ENCODE data around the gene WLS.

The WLS gene

GRCh38 chr1:68129536-68130250 lies 102.6 kb downstream of the WLS start:
- no peak for DNase-seq

GRCh38 chr1:68128820-68129219 lies 103.5 kb downstream of the WLS start:
- DNase-seq = no peak

DNA sequence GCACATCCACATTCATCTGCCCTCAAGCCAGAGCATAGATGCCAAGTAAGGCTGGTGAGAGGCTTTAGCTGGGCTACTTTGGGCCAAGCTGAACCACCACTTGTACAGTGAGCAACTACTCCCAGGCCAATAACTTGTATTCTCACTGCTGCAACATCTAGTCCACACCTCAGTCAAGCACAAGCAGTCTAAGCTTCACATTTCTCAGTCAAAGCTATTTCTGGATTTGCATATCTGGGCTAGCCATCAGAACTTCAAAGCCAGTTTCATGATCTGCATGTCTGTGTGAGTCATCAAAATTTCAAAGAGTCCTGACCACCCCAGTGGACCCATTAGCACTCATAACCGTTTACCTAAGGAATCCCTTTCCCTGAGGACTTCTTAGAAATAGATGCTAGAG lies 104.2 kb downstream of the WLS start:
- DNase-seq = no peak

GRCh38 chr1:68121536-68121935 lies 110.8 kb downstream of the WLS start:
- DNase-seq = no peak

GRCh38 chr1:68120136-68120791 lies 112.1 kb downstream of the WLS start:
- DNase-seq = peak; percentile 29

DNA sequence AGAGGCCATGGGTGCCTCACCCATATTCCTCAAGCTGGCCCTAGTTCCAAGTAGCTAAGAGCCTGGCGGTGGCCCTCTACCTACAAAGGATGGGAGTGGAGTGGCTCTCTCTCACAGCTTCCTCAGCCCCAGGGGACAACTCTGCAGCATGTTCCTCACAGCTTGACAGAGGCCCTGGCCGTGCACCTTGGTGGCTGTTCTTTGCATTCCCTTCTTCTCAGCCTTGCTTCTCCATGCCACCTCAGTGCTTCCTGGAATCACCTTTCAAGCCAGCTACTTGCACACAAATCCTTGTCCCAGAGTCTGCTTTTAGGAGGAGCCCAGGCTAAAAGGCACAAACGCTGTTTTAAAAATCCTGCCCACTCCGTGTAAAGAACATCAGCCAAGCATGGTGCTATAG lies 112.9 kb downstream of the WLS start:
- no peak for DNase-seq

- no peak for DNase-seq
These were observed 114.9 kb downstream of the WLS start for GRCh38 chr1:68117416-68117815.

DNA sequence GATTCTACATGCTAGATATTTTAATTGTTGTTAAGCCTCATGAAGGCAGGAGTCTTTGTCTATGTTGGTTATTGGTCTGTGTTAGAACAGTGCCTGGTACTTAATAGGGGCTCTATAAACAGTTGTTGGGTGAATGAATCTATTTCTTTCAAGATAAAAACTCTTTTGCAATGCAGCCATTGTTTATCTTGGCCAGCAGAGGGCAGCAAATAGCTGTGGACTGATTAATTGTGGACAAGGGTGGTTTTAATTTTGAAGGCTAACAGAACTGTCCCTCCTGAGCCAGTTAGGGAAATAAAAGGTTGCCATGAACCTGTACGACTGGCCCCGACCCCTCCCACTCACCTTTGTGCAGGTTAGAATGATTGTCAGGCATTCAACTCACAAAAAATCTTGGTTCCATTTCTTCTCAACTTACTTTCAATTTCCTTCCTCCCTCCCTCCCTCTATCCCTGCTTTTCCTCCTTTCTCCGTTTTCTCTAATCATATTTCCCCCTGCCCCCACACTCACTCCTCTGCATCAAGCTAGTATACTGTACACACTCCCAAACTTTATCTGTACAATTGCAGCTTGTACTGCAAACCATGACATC lies 115.6 kb downstream of the WLS start:
- DNase-seq = peak; percentile 33

- DNase-seq = no peak
These were observed 117.0 kb downstream of the WLS start for GRCh38 chr1:68115308-68115707.

GRCh38 chr1:68113966-68114365 lies 118.4 kb downstream of the WLS start:
- DNase-seq = no peak

- DNase-seq = no peak
These were observed 119.5 kb downstream of the WLS start for GRCh38 chr1:68112835-68113243.

GRCh38 chr1:68111519-68112436 lies 120.5 kb downstream of the WLS start:
- peak; percentile 42 for DNase-seq

- DNase-seq = no peak
These were observed 124.6 kb downstream of the WLS start for GRCh38 chr1:68107771-68108170.

- no peak for DNase-seq
These were observed 128.3 kb downstream of the WLS start for GRCh38 chr1:68103884-68104554.

DNA sequence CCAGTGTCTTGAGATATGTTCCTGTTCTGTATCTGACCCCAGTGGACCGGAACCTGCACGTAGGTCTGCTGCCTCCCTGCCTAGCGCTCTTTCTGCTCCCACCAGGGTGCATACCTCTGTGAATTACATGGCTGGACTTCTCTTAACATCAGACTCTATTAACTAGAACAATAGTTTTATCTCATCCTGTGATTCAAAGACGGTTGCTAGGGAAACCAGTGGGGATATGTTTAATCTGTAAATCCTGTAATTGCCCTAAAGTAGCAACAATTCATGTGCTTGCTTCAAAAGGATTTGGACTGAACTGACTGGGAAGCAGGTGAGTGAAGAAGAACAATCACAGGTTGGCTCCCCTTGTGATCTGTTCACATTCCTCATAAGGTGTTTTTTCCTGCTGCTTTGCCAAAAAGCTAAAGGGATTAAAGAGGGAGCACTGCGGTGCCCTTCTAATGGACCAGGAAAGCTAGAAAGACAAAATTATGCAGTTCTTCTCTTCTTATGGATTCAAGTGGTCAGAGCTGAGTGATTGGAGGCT lies 129.2 kb downstream of the WLS start:
- DNase-seq = no peak

DNA sequence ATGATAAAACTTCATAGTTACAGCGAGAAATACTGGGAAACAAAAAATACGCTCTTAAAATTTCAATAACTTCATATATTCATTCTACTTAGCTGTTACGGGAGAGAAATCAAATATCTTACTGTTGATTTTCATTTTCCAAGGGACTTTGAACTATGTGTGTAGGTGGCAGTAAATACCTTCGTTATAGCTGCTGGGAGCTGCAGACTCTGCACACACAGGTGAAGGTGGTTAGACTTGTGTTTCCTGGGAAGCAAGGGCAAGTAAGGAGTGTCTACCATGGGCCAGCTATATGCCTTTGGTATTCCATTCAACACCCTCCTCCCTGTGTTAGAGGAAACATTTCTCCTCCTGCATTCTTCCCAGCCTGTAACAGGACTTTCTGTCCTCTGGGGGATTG lies 130.5 kb downstream of the WLS start:
- no peak for DNase-seq

GRCh38 chr1:68100571-68100970 lies 131.8 kb downstream of the WLS start:
- DNase-seq = no peak

DNA sequence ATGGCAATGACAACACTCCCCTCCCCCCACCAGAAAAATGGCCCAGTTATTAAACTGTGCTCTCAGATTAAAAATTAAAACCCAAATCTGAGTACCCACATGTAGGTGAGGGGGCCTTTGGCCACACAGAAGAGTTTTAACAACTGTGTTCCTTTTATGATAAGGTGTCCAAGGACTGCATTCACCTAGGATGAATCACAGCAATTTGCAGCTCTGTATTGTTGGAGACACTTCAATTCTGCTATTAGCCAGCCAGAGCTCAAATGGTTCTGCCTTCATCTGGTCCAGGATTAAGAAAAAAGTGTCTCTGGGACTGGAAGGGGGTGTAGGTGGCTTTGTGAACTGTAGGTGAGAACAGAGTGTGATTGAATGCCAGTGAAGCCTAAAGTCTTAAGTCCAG lies 138.6 kb downstream of the WLS start:
- DNase-seq = no peak

DNA sequence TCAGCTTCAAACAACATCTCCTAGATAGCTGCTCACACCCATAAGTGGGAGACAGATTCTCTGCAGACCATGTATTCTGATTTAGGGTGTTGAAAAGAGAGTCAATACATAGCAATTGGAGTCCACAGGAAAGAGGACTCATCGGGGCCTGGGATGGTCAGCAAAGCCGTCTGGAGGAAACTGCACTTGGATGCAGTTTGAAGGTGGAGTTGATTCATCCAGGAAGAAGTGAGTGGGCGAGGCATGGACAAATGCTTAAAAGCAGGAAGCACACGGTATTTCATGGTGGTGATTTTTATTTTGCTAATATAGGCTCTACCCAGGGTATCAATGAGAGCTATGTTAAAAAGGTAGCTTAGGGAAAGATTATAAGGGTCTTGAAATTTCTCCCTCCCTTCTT lies 145.1 kb downstream of the WLS start:
- DNase-seq = no peak

DNA sequence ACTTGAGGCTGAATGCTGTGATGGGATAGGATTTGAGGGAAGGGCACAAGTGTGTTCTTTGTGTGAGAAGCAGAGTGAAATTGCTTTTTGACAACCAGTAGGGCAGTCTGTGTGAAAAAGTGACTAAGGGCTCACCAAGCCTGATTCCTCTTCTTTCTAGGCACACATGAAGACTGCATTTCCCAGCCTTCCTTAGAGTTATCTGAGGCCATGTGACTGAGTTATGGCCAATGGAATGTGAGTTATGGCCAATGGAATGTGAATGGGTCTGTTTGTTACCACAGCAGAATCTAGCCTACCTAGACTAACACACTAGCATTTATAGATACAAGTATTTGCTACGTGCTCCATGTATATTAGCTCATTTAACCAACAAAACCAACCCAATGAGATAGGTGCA lies 146.6 kb downstream of the WLS start:
- no peak for DNase-seq

DNA sequence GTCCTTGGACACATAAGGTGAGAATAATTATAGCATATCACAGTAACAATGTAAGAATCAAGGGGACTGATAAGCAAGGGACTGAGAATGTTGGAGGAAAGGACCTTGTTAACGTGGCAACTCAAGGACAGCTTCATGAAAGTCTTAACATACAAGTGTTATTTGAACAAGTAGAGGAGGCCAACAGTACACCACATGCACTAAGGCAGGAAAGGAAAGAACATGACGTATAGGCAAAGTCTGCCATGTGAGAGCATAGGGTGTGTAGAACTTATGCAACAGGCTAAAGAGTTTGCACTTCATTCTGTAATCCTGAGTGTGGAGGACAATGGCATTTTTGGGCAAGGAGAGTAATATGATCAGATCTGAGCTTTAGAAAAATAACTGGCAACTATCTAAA lies 148.6 kb downstream of the WLS start:
- DNase-seq = no peak

DNA sequence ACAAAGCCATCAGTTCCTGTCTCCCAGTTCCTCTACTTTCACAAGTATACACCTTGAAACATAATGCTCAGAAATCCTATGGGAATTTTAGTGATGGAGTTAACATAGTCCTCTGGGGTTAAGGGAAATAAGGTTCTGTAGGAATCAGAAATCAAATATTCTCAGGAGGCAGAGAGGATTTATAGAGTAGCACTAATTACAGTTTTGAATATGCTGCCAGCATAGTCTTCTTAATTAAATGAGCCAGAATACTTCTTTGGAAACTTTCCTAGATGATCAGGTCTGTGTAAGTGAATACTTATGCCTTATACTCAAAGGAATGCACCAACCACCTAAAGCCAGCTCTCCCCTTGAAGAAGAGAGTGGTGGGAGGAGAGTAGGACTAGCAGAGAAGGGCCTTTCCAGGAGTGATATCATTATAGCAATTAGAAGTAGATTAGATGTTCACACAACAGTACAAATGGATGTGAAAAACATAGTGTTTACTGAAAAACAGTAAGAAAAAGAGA lies 150.5 kb downstream of the WLS start:
- no peak for DNase-seq

All from NCI-H2107 (cell line).